Caco-2 (cell line): ENCODE data around the gene ANO10. TPM values are rescaled to one million over a fixed set of nuclear protein-coding genes. Genes with fewer than 3 reads are reported as not detected.
"Not testable (repeated sequence)": the region's sequence is repeated elsewhere in the genome, so short reads cannot be mapped to it uniquely, and the experiment has no call there.

Experiments
- BruUV-seq: library from RNA; stranded (reverse); fragments of 400-500 nt; replicated peaks from 2 replicates; lab custom pipeline; 2021; lab: Mats Ljungman, UMichigan
- CTCF ChIA-PET: fragments of 300-600 bp; sonication (Branson Sonifier 250); formaldehyde crosslinking; loops from one replicate; lab custom pipeline; 2022; ENCODE audit warnings: antibody characterized with exemption; lab: Charles Lee
- POLR2A ChIA-PET: fragments of 300-600 bp; sonication (Branson Sonifier 250); formaldehyde crosslinking; loops from one replicate; lab custom pipeline; 2022; ENCODE audit warnings: antibody characterized with exemption; lab: Charles Lee
- DNase-seq, 2 experiments: peaks; one replicate each; pipeline versions ENCODE4 v3.0.0 to v3.0.0-alpha.2; 2020 to 2022
- H3K27me3 ChIP-seq: replicated peaks from 2 replicates; pipeline ENCODE4 v1.6.0; 2011; ENCODE audit warnings: low read length; ENCODE audit not compliant: control insufficient read depth, insufficient read depth
- H3K36me3 ChIP-seq: 2 replicates; pipeline ENCODE4 v1.5.1; 2011; ENCODE audit warnings: low read length; ENCODE audit not compliant: control insufficient read depth, insufficient read depth
- H3K4me1 ChIP-seq: fragments of 250-450 bp; sonication (Bioruptor Pico); 2 replicates; pipeline ENCODE4 v1.5.1; 2020; ENCODE audit warnings: mild to moderate bottlenecking
- H3K4me3 ChIP-seq: 2 replicates; pipeline ENCODE4 v1.5.1; 2011; ENCODE audit warnings: low read depth, mild to moderate bottlenecking, control low read depth, low read length
- H3K9me3 ChIP-seq: fragments of 250-450 bp; sonication (Bioruptor Pico); 2 replicates; pipeline ENCODE4 v1.5.1; 2020; ENCODE audit warnings: mild to moderate bottlenecking, moderate library complexity
- H3K27ac Mint-ChIP-seq: one replicate; pipeline ENCODE4 v1.8.0; 2022; ENCODE audit warnings: mixed read lengths; ENCODE audit not compliant: unreplicated experiment
- H3K27me3 Mint-ChIP-seq: one replicate; pipeline ENCODE4 v1.8.0; 2022; ENCODE audit warnings: mixed read lengths; ENCODE audit not compliant: insufficient read depth, unreplicated experiment
- H3K36me3 Mint-ChIP-seq: one replicate; pipeline ENCODE4 v1.8.0; 2022; ENCODE audit warnings: mild to moderate bottlenecking, mixed read lengths; ENCODE audit not compliant: insufficient read depth, unreplicated experiment
- H3K4me1 Mint-ChIP-seq: one replicate; pipeline ENCODE4 v1.8.0; 2022; ENCODE audit warnings: low read depth, mixed read lengths; ENCODE audit not compliant: unreplicated experiment
- H3K4me3 Mint-ChIP-seq: one replicate; pipeline ENCODE4 v1.8.0; 2022; ENCODE audit warnings: mild to moderate bottlenecking, moderate library complexity, mixed read lengths; ENCODE audit not compliant: unreplicated experiment
- H3K9me3 Mint-ChIP-seq: one replicate; pipeline ENCODE4 v1.8.0; 2022; ENCODE audit warnings: mixed read lengths; ENCODE audit not compliant: unreplicated experiment
- CTCF ChIP-seq, 2 experiments: fragments of 200-600 bp in 1 of 2; IDR thresholded peaks; 1 replicate in 1 of 2; 2 replicates in 1 of 2; pipeline versions ENCODE4 v1.5.1 to v1.8.0; 2011 to 2022; ENCODE audit warnings: antibody characterized with exemption in 1 of 2, control low read depth in 1 of 2, inconsistent platforms in 1 of 2, low read depth in 1 of 2, low read length in 1 of 2, mild to moderate bottlenecking in 1 of 2, moderate library complexity in 1 of 2; ENCODE audit not compliant: insufficient read depth in 1 of 2, severe bottlenecking in 1 of 2, unreplicated experiment in 1 of 2
- intact Hi-C: fragments of 100-400 bp; cut with micrococcal nuclease; formaldehyde crosslinking; loops from one replicate; pipeline ENCODE4 v1.10.0; 2022; ENCODE audit not compliant: unreplicated experiment
- total RNA-seq: library from RNA; stranded (reverse); gene quantifications from 2 replicates; pipeline ENCODE4 v1.2.3, GENCODE V29; 2022

ANO10 gene
- total RNA-seq, 1 experiment from 2014 or later, result 24.1 TPM

DNA sequence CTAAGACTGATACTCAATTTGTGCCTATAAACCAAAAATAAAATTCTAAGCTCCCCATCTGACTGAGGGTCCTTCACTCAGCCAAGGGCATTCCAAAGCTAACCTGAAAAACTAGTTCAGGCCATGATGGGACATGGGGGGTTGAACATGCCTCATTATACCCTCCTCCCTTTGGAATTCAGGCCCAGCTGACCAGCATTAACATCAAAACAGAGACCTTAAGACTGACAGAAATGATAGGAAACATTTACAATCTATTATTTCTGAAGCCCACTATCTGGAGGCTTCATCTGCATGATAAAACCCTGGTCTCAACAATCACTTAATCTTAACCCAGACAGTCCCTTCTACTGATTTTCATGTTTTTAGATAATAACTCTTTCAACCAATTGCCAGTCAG lies 140.4 kb downstream of the ANO10 start:
- Mint-ChIP-seq H3K27me3 (no peaks in the 10 kb centered on the region), H3K4me1 (peaks cover 6% of the 10 kb centered on the region), H3K36me3 (peaks cover 4% of the 10 kb centered on the region), H3K4me3 (no peak overlapping the region), H3K27ac (no peak overlapping the region), H3K9me3 (no peaks in the 10 kb centered on the region)
- Histone ChIP-seq H3K9me3 (no peaks in the 10 kb centered on the region), H3K4me1 (no peaks in the 10 kb centered on the region), H3K27me3 (no peaks in the 10 kb centered on the region), H3K4me3 (no peak overlapping the region), H3K36me3 (no peaks in the 10 kb centered on the region)
- CTCF ChIA-PET, result no interaction called here
- DNase-seq, result peak in 1 of 2 experiments; percentile 22
- POLR2A ChIA-PET, result no interaction called here
- TF ChIP-seq CTCF (IDR thresholded peaks at IDR 0.05; ENCODE audit: insufficient read depth in 1 of 2, low read depth in 1 of 2, low read length in 1 of 2, severe bottlenecking in 1 of 2, unreplicated experiment in 1 of 2), result no peak
- intact Hi-C loops, result no loop called here
- no TSS peak for BruUV-seq

- CTCF ChIA-PET, H3K9me3 ChIP-seq, H3K4me1 Mint-ChIP-seq, DNase-seq, H3K27me3 Mint-ChIP-seq, H3K4me1 ChIP-seq, intact Hi-C loops, H3K36me3 ChIP-seq, POLR2A ChIA-PET, H3K27ac Mint-ChIP-seq, H3K4me3 ChIP-seq, H3K27me3 ChIP-seq, H3K9me3 Mint-ChIP-seq, H3K36me3 Mint-ChIP-seq, BruUV-seq, H3K4me3 Mint-ChIP-seq: not testable (repeated sequence)
These were observed 143.0 kb downstream of the ANO10 start for GRCh38 chr3:43478839-43479238.

- no peaks in the 10 kb centered on the region for H3K9me3 ChIP-seq
- peaks cover 6% of the 10 kb centered on the region for H3K4me1 Mint-ChIP-seq
- no TSS peak for BruUV-seq
- intact Hi-C loops, result no loop called here
- no peaks in the 10 kb centered on the region for H3K4me1 ChIP-seq
- H3K9me3 Mint-ChIP-seq, result no peaks in the 10 kb centered on the region
- no peak for DNase-seq
- ChIA-PET CTCF (no interaction called here), POLR2A (no interaction called here)
- H3K4me3 Mint-ChIP-seq, result no peak overlapping the region
- TF ChIP-seq CTCF (IDR thresholded peaks at IDR 0.05; ENCODE audit: insufficient read depth in 1 of 2, low read depth in 1 of 2, low read length in 1 of 2, severe bottlenecking in 1 of 2, unreplicated experiment in 1 of 2), result no peak
- H3K36me3 Mint-ChIP-seq, result peaks cover 5% of the 10 kb centered on the region
- no peaks in the 10 kb centered on the region for H3K27me3 ChIP-seq
- no peak overlapping the region for H3K4me3 ChIP-seq
- no peaks in the 10 kb centered on the region for H3K27me3 Mint-ChIP-seq
- H3K36me3 ChIP-seq, result no peaks in the 10 kb centered on the region
- no peak overlapping the region for H3K27ac Mint-ChIP-seq
These were observed 143.6 kb downstream of the ANO10 start for GRCh38 chr3:43478118-43478785.
